IMR-90 (cell line): ENCODE data around the gene CRLF1. TPM values are rescaled to one million over a fixed set of nuclear protein-coding genes. Genes with fewer than 3 reads are reported as not detected.

Source experiments
- ATAC-seq: fragments of 200-7000 bp; cut with Tn5 transposase; 2 replicates; pipeline ENCODE4 v1.9.1; 2020; ENCODE audit warnings: low read depth, mild to moderate bottlenecking, moderate library complexity
- BruUV-seq: library from RNA; stranded (reverse); fragments of 400-500 nt; replicated peaks from 2 replicates; lab custom pipeline; 2021; lab: Mats Ljungman, UMichigan
- CTCF ChIA-PET: fragments of 300-600 bp; formaldehyde crosslinking; extraction: SDS; loops from one replicate; lab custom pipeline; 2021; ENCODE audit warnings: antibody characterized with exemption; lab: Yijun Ruan, JAX
- POLR2A ChIA-PET: fragments of 300-600 bp; sonication (Branson Sonifier 250); formaldehyde crosslinking; loops from one replicate; lab custom pipeline; 2022; ENCODE audit warnings: antibody characterized with exemption; ENCODE audit not compliant: unreplicated experiment; lab: Charles Lee
- DNase-seq: peaks from one replicate; pipeline ENCODE4 v3.0.0; 2013
- H2AFZ ChIP-seq: replicated peaks from 2 replicates; pipeline ENCODE3; 2013; ENCODE audit warnings: low read length, mild to moderate bottlenecking; ENCODE audit not compliant: poor library complexity
- H2AK5ac ChIP-seq: 2 replicates; pipeline ENCODE4 v1.6.1; 2013; ENCODE audit warnings: low read depth, low read length, inconsistent platforms
- H2AK9ac ChIP-seq: replicated peaks from 2 replicates; pipeline ENCODE3; 2013; ENCODE audit warnings: mild to moderate bottlenecking, low read depth, low read length, moderate library complexity; ENCODE audit not compliant: poor library complexity
- H2BK120ac ChIP-seq: 2 replicates; pipeline ENCODE4 v1.6.1; 2013; ENCODE audit warnings: low read depth, low read length, inconsistent platforms
- H2BK15ac ChIP-seq: 3 replicates; pipeline ENCODE4 v1.6.1; 2013; ENCODE audit warnings: low read depth, low read length, inconsistent platforms
- H2BK20ac ChIP-seq: 2 replicates; pipeline ENCODE4 v1.6.1; 2013; ENCODE audit warnings: low read depth, mild to moderate bottlenecking, inconsistent platforms, low read length, moderate library complexity
- H2BK5ac ChIP-seq: 2 replicates; pipeline ENCODE4 v1.6.1; 2013; ENCODE audit warnings: mild to moderate bottlenecking, low read depth, low read length, inconsistent platforms; ENCODE audit not compliant: poor library complexity, severe bottlenecking
- H3K14ac ChIP-seq: replicated peaks from 2 replicates; pipeline ENCODE4 v1.6.1; 2013; ENCODE audit warnings: low read depth, low read length, inconsistent platforms
- H3K18ac ChIP-seq: 2 replicates; pipeline ENCODE4 v1.6.1; 2013; ENCODE audit warnings: low read depth, low read length, control low read depth
- H3K23ac ChIP-seq: 2 replicates; pipeline ENCODE4 v1.6.1; 2013; ENCODE audit warnings: low read depth, low read length, inconsistent platforms
- H3K27ac ChIP-seq: 2 replicates; pipeline ENCODE4 v1.5.1; 2013; ENCODE audit warnings: mild to moderate bottlenecking, control low read depth, low read length; ENCODE audit not compliant: insufficient read depth
- H3K27me3 ChIP-seq: 2 replicates; pipeline ENCODE4 v1.6.1; 2013; ENCODE audit warnings: low read length; ENCODE audit not compliant: control insufficient read depth, insufficient read depth
- H3K36me3 ChIP-seq: 2 replicates; pipeline ENCODE4 v1.6.1; 2013; ENCODE audit warnings: low read length, mixed read lengths; ENCODE audit not compliant: control insufficient read depth, insufficient read depth
- H3K4ac ChIP-seq: 2 replicates; pipeline ENCODE4 v1.6.1; 2013; ENCODE audit warnings: low read depth, low read length, inconsistent platforms
- H3K4me1 ChIP-seq: 2 replicates; pipeline ENCODE4 v1.6.1; 2013; ENCODE audit warnings: low read length, mixed read lengths; ENCODE audit not compliant: control insufficient read depth, insufficient read depth
- H3K4me2 ChIP-seq: 2 replicates; pipeline ENCODE4 v1.6.1; 2013; ENCODE audit warnings: low read depth, mild to moderate bottlenecking, control low read depth, low read length, moderate library complexity
- H3K4me3 ChIP-seq: 2 replicates; pipeline ENCODE4 v1.5.1; 2013; ENCODE audit warnings: low read depth, mild to moderate bottlenecking, control low read depth, low read length, moderate library complexity; ENCODE audit not compliant: insufficient read depth
- H3K56ac ChIP-seq: 2 replicates; pipeline ENCODE4 v1.6.1; 2013; ENCODE audit warnings: low read length, inconsistent platforms; ENCODE audit not compliant: insufficient read depth; ENCODE audit errors: extremely low read depth
- H3K79me1 ChIP-seq, 2 experiments: 2 replicates each; pipeline ENCODE4 v1.6.1; 2013; ENCODE audit warnings: low read length in 2 of 2, inconsistent platforms in 1 of 2, low read depth in 1 of 2
- H3K9ac ChIP-seq: 2 replicates; pipeline ENCODE4 v1.6.1; 2013; ENCODE audit warnings: low read depth, low read length, control low read depth
- H3K9me1 ChIP-seq: 2 replicates; pipeline ENCODE4 v1.6.1; 2013; ENCODE audit warnings: low read length, inconsistent platforms; ENCODE audit not compliant: insufficient read depth
- H3K9me3 ChIP-seq: 2 replicates; pipeline ENCODE4 v1.6.1; 2013; ENCODE audit warnings: low read length; ENCODE audit not compliant: control insufficient read depth, insufficient read depth
- H4K20me1 ChIP-seq: 2 replicates; pipeline ENCODE4 v1.6.1; 2013; ENCODE audit warnings: low read length, inconsistent platforms; ENCODE audit not compliant: insufficient read depth
- H4K5ac ChIP-seq: 2 replicates; pipeline ENCODE4 v1.6.1; 2013; ENCODE audit warnings: mild to moderate bottlenecking, low read depth, low read length, control low read depth
- H4K8ac ChIP-seq, 2 experiments: 2 replicates each; pipeline ENCODE4 v1.6.1; 2013; ENCODE audit warnings: low read depth in 2 of 2, low read length in 2 of 2, control low read depth in 1 of 2, inconsistent platforms in 1 of 2
- H4K91ac ChIP-seq: 2 replicates; pipeline ENCODE4 v1.6.1; 2013; ENCODE audit warnings: low read depth, low read length, inconsistent platforms; ENCODE audit not compliant: insufficient read depth
- BHLHE40 ChIP-seq: fragments of 150-350 bp; IDR thresholded peaks from 2 replicates; pipeline ENCODE4 v1.6.1; 2016; ENCODE audit warnings: mild to moderate bottlenecking, low read depth, low read length
- CHD1 ChIP-seq: IDR thresholded peaks from 2 replicates; pipeline ENCODE4 v1.6.1; 2012; ENCODE audit warnings: low read depth, low read length, improper control_type of control experiment
- NFE2L2 ChIP-seq: fragments of 150-350 bp; IDR thresholded peaks from 2 replicates; pipeline ENCODE4 v1.6.1; 2016; ENCODE audit warnings: low read depth, mild to moderate bottlenecking, low read length
- RAD21 ChIP-seq: IDR thresholded peaks from 2 replicates; pipeline ENCODE4 v1.6.1; 2012; ENCODE audit warnings: low read length, improper control_type of control experiment
- RCOR1 ChIP-seq: IDR thresholded peaks from 2 replicates; pipeline ENCODE4 v1.6.1; 2012; ENCODE audit warnings: mild to moderate bottlenecking, low read length, improper control_type of control experiment; ENCODE audit not compliant: insufficient replicate concordance
- SMC3 ChIP-seq: fragments of 150-350 bp; IDR thresholded peaks from 2 replicates; pipeline ENCODE4 v1.6.1; 2016; ENCODE audit warnings: low read depth, mild to moderate bottlenecking, antibody characterized with exemption, low read length, moderate library complexity
- WGBS, 2 experiments: methylation state at CpG; one replicate each; pipeline versions ENCODE4 v1.1.5 to v1.1.7; 2013; ENCODE audit warnings: missing lambda C conversion rate in 2 of 2; ENCODE audit not compliant: insufficient read length in 1 of 2; ENCODE audit errors: extremely low coverage in 2 of 2; 5-methylcytosine and 5-hydroxymethylcytosine counted together
- dilution Hi-C: fragments of 300-500 bp; cut with HindIII; formaldehyde crosslinking; loops from one replicate; pipeline ENCODE4 v1.14.3; 2018; ENCODE audit warnings: low sequenced_read_pairs; ENCODE audit not compliant: unreplicated experiment
- in situ Hi-C: fragments of 300-500 bp; cut with MboI; formaldehyde crosslinking; loops from 3 replicates; pipeline ENCODE4 v1.14.3; 2019; ENCODE audit warnings: low sequenced_read_pairs, inconsistent platforms, mixed read lengths
- intact Hi-C: fragments of 100-400 bp; cut with micrococcal nuclease; formaldehyde crosslinking; loops from 2 replicates; pipeline ENCODE4 v1.10.0; 2022
- polyA plus RNA-seq, 3 experiments: library from polyadenylated mRNA; depleted of rRNA; stranded (reverse); fragments of >200 nt; gene quantifications; 2 replicates each; pipeline ENCODE4 v1.2.3, GENCODE V29; 2012; ENCODE audit warnings: low replicate concordance in 1 of 3
- total RNA-seq: library from RNA; depleted of rRNA; stranded (reverse); fragments of >200 nt; gene quantifications from 2 replicates; pipeline ENCODE4 v1.2.3, GENCODE V29; 2012
- TF ChIP-seq, protein P1 (sequence below): conservative IDR thresholded peaks from 2 replicates; pipeline ENCODE4 v1.5.1; 2012; ENCODE audit warnings: mild to moderate bottlenecking, low read depth, low read length, improper control_type of control experiment

The CRLF1 gene
- total and polyA plus RNA-seq, 2 of the 4 experiments (the other 2 are of a cell fraction), result 0.18 to 3.1 TPM

DNA sequence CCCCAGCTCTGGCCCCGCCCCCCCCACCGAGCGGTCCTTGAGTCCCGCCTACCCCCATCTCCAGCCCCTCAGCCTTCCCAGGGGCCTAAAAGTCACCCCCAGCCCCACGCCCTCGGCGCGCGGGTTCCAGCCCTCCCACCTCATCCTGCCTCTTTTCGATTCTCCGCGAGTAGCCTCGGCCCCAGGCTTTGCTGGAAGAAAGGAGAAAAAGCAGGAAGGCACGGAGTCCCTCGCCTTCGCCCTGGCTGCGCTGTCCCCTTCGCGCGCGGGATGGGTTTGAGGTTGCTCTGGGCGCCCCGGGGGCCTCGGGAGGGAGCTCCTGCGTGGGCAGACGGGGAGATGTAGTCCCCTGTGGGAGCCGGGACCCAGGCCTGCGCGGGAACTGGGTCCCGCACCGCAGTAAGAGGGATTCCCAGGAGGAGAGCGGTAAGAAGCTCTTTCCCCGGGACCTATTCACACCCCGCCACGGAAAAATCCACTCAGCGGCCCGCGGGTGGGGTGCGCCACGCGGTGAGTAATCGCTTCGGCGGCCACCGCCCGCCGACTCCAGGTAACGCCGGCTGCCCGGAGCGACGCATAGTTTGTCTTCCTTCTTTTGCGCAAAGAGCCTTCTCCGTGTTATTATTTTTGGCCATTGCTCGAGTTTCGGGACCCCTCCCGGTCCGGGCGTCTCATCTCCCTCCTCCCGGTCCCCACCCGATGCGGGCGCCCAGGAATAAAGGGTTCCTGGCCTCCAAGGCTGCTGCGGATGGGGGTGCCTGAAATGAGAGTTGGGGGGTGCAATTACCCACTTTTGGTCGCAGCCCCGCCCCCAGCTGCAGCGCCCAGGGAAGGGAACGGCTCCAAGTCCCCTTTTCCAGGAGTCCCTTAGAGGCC, 865 bp upstream of the CRLF1 start:
- peak overlapping the region; percentile 4; the same call in 1 of the 2 replicates for H3K4me3 ChIP-seq
- H3K27ac ChIP-seq, result no peak overlapping the region

More for the DNA sequence above, 865 bp upstream of the CRLF1 start:
- no peak overlapping the region for H2AK5ac ChIP-seq
- no peaks in the 10 kb centered on the region for H3K79me1 ChIP-seq
- H3K9ac ChIP-seq, result no peak overlapping the region
- H3K18ac ChIP-seq, result no peak overlapping the region
- no peak overlapping the region for H4K91ac ChIP-seq
- ChIA-PET POLR2A (no interaction called here), CTCF (interaction anchor here (1.5 kb wide), 1 partner anchor 28 kb away, joined by 3 read pairs; no protein-coding TSS in a partner anchor)
- no peak overlapping the region for H2BK20ac ChIP-seq
- in situ Hi-C loops, result no loop called here
- intact Hi-C loops, result no loop called here
- H3K4me1 ChIP-seq, result peaks cover 9% of the 10 kb centered on the region; the same call in 1 of the 2 replicates
- dilution Hi-C loops, result no loop called here
- peaks cover 86% of the 10 kb centered on the region for H3K27me3 ChIP-seq
- H3K9me3 ChIP-seq, result no peaks in the 10 kb centered on the region
- no TSS peak for BruUV-seq
- no peak overlapping the region for H3K56ac ChIP-seq
- no peak overlapping the region for H2BK120ac ChIP-seq
- H3K9me1 ChIP-seq, result no peaks in the 10 kb centered on the region
- DNase-seq (no peak), ATAC-seq (no peak)
- H3K14ac ChIP-seq, result no peak overlapping the region
- TF ChIP-seq BHLHE40 (no peak), CHD1 (no peak), SMC3 (no peak), RCOR1 (no peak), NFE2L2 (no peak), RAD21 (no peak)
- TF ChIP-seq, protein P1, sequence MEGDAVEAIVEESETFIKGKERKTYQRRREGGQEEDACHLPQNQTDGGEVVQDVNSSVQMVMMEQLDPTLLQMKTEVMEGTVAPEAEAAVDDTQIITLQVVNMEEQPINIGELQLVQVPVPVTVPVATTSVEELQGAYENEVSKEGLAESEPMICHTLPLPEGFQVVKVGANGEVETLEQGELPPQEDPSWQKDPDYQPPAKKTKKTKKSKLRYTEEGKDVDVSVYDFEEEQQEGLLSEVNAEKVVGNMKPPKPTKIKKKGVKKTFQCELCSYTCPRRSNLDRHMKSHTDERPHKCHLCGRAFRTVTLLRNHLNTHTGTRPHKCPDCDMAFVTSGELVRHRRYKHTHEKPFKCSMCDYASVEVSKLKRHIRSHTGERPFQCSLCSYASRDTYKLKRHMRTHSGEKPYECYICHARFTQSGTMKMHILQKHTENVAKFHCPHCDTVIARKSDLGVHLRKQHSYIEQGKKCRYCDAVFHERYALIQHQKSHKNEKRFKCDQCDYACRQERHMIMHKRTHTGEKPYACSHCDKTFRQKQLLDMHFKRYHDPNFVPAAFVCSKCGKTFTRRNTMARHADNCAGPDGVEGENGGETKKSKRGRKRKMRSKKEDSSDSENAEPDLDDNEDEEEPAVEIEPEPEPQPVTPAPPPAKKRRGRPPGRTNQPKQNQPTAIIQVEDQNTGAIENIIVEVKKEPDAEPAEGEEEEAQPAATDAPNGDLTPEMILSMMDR, result no peak
- H4K20me1 ChIP-seq, result peaks cover 8% of the 10 kb centered on the region
- H4K8ac ChIP-seq, result no peak overlapping the region
- no peak overlapping the region for H3K23ac ChIP-seq
- no peak overlapping the region for H3K4ac ChIP-seq
- 0% methylated on average over 17 of the region's 68 CpGs; no CpG with 5 or more reads in 1 of the 2 experiments for WGBS, 2 experiments
- peak overlapping the region; percentile 63 for H2AFZ ChIP-seq
- H3K4me2 ChIP-seq, result peak overlapping the region; percentile 72
- H3K36me3 ChIP-seq, result no peaks in the 10 kb centered on the region
- H2BK15ac ChIP-seq, result no peak overlapping the region
- no peak overlapping the region for H2BK5ac ChIP-seq
- peak overlapping the region; percentile 35 for H2AK9ac ChIP-seq
- H4K5ac ChIP-seq, result no peak overlapping the region
